ENCODE results near the gene ARHGAP20. TPM values are rescaled to one million over a fixed set of nuclear protein-coding genes. Genes with fewer than 3 reads are reported as not detected.

Gene ARHGAP20
- total and polyA plus RNA-seq, 2 of the 8 experiments (the other 6 are each of a cell fraction or from before 2014, with no cell fraction given), result 0.05 to 0.28 TPM

- Histone ChIP-seq H3K4me2 (ENCODE audit: insufficient read depth in 1 of 2, low read depth in 2 of 2, low read length in 2 of 2) (no peak overlapping the region), H2AFZ (ENCODE audit: low read length) (no peak overlapping the region), H4K8ac (ENCODE audit: extremely low read depth, insufficient read depth, low read length) (no peak overlapping the region), H3K79me1 (ENCODE audit: low read depth, low read length) (no peaks in the 10 kb centered on the region), H3K79me2 (ENCODE audit: control insufficient read depth in 1 of 2, insufficient read depth in 2 of 2, low read length in 2 of 2) (no peaks in the 10 kb centered on the region), H4K5ac (ENCODE audit: insufficient read length, low read depth, low read length) (no peak overlapping the region), H4K20me1 (replicated peaks in 1 of 2; ENCODE audit: control insufficient read depth in 1 of 2, insufficient read depth in 2 of 2, low read length in 2 of 2) (no peaks in the 10 kb centered on the region), H3K27me3 (replicated peaks in 1 of 4; ENCODE audit: control insufficient read depth in 3 of 4, extremely low read depth in 1 of 4, insufficient read depth in 3 of 4, low read length in 3 of 4) (no peaks in the 10 kb centered on the region), H2BK120ac (replicated peaks; ENCODE audit: low read depth, low read length) (no peak overlapping the region), H3K18ac (ENCODE audit: extremely low read depth, low read length) (no peak overlapping the region), H3K4ac (replicated peaks; ENCODE audit: insufficient read length, low read depth, low read length) (no peak overlapping the region), H2BK15ac (ENCODE audit: low read length) (no peak overlapping the region), H2BK5ac (ENCODE audit: low read depth, low read length) (no peak overlapping the region), H3K27ac (ENCODE audit: low read depth, low read length) (no peak overlapping the region), H3K56ac (replicated peaks; ENCODE audit: insufficient read length, low read depth, low read length) (no peak overlapping the region), H3K4me3 (ENCODE audit: extremely low read depth in 1 of 4, insufficient read depth in 2 of 4, low read depth in 3 of 4, low read length in 4 of 4) (no peak overlapping the region), H2BK12ac (ENCODE audit: low read depth, low read length) (no peak overlapping the region), H2BK20ac (ENCODE audit: low read length) (no peak overlapping the region), H2AK5ac (ENCODE audit: low read depth, low read length) (no peak overlapping the region), H4K91ac (replicated peaks; ENCODE audit: insufficient read length, low read length) (no peak overlapping the region), H3K14ac (ENCODE audit: insufficient read length) (no peak overlapping the region), H3K36me3 (ENCODE audit: control insufficient read depth in 2 of 4, insufficient read depth in 4 of 4, low read length in 3 of 4) (no peaks in the 10 kb centered on the region), H3K23ac (ENCODE audit: insufficient read length) (no peak overlapping the region), H3K23me2 (ENCODE audit: low read depth, low read length) (no peaks in the 10 kb centered on the region), H3K4me1 (replicated peaks in 1 of 4; ENCODE audit: control insufficient read depth in 3 of 4, insufficient read depth in 4 of 4, low read length in 3 of 4) (no peaks in the 10 kb centered on the region), H3K9ac (replicated peaks in 1 of 4; ENCODE audit: extremely low read depth in 1 of 4, low read depth in 3 of 4, low read length in 3 of 4) (no peak overlapping the region), H3K9me3 (ENCODE audit: insufficient read depth in 2 of 2, low read depth in 1 of 2, low read length in 1 of 2) (no peaks in the 10 kb centered on the region)
- WGBS, 2 experiments (ENCODE audit: extremely low coverage in 1 of 2, insufficient coverage in 1 of 2, insufficient read length in 1 of 2, insufficient replicate concordance in 2 of 2, low coverage in 1 of 2, low lambda C conversion rate in 2 of 2, missing lambda C conversion rate in 1 of 2), result 91% methylated on average over 3 of the region's 3 CpGs; no CpG with 5 or more reads in 1 of the 2 experiments
- DNase-seq (ENCODE audit: low read depth in 1 of 2, low spot score in 2 of 2) (no peak), FAIRE-seq (no peak)
- ChIA-PET POLR2A (ENCODE audit: partially characterized antibody) (no interaction called here), CTCF (ENCODE audit: partially characterized antibody) (interaction anchor here (0.8 to 0.9 kb wide), 3 partner anchors 19 to 282 kb away, joined by 3 read pairs; no protein-coding TSS in a partner anchor)
- TF ChIP-seq HDAC6 (IDR thresholded peaks at IDR 0.05; ENCODE audit: low read depth, low read length) (no peak), GTF2F1 (IDR thresholded peaks at IDR 0.05; ENCODE audit: borderline replicate concordance, low read depth, low read length) (no peak), MAFK (IDR thresholded peaks at IDR 0.05; ENCODE audit: low read depth, low read length) (no peak), SRF (IDR thresholded peaks at IDR 0.05; ENCODE audit: low read depth, low read length) (no peak), NRF1 (IDR thresholded peaks at IDR 0.05; ENCODE audit: low read depth, low read length) (no peak), SIRT6 (IDR thresholded peaks at IDR 0.05; ENCODE audit: low read length) (no peak), EP300 (IDR thresholded peaks at IDR 0.05; ENCODE audit: borderline replicate concordance in 1 of 2, low read depth in 2 of 2, low read length in 2 of 2) (no peak), FOSL1 (IDR thresholded peaks at IDR 0.05; ENCODE audit: insufficient read depth, low read depth, low read length) (no peak), JUN (IDR thresholded peaks at IDR 0.05; ENCODE audit: low read depth, low read length) (no peak), PHF8 (conservative IDR thresholded peaks at IDR 0.05; ENCODE audit: low read depth, low read length) (no peak), CTBP2 (IDR thresholded peaks at IDR 0.05; ENCODE audit: borderline replicate concordance, insufficient read depth, insufficient read length, low read length) (no peak), KDM5A (IDR thresholded peaks at IDR 0.05; ENCODE audit: low read length) (no peak), YY1 (IDR thresholded peaks at IDR 0.05; ENCODE audit: low read depth, low read length) (no peak)
- TF ChIP-seq, protein P1, sequence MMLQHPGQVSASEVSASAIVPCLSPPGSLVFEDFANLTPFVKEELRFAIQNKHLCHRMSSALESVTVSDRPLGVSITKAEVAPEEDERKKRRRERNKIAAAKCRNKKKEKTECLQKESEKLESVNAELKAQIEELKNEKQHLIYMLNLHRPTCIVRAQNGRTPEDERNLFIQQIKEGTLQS (IDR thresholded peaks at IDR 0.05; ENCODE audit: insufficient read depth, low read depth, low read length), result no peak
These were observed 43.7 kb upstream of the ARHGAP20 start for GRCh38 chr11:110755941-110756340.

All from H1 (cell line).